ENCODE results near the gene TBXA2R.
"Not testable (repeated sequence)": the region's sequence is repeated elsewhere in the genome, so short reads cannot be mapped to it uniquely, and the experiment has no call there.

The TBXA2R gene

GRCh38 chr19:3605770-3606169 is 905 bp downstream of the TBXA2R start:
- no peak for DNase-seq (ENCODE audit: low read depth in 3 of 3)

- DNase-seq (ENCODE audit: low read depth in 3 of 3), result no peak
Measured at GRCh38 chr19:3605361-3605760, 1.3 kb downstream of the TBXA2R start.

- no peak for DNase-seq (ENCODE audit: low read depth in 3 of 3)
Measured at GRCh38 chr19:3604987-3605343, 1.7 kb downstream of the TBXA2R start.

GRCh38 chr19:3604227-3604986 is 2.3 kb downstream of the TBXA2R start:
- no peak for DNase-seq (ENCODE audit: low read depth in 3 of 3)

- DNase-seq (ENCODE audit: low read depth in 3 of 3), result no peak
Measured at GRCh38 chr19:3603121-3603811, 3.4 kb downstream of the TBXA2R start.

GRCh38 chr19:3601021-3601420 is 5.7 kb downstream of the TBXA2R start:
- DNase-seq (ENCODE audit: low read depth in 3 of 3), result no peak

- no peak for DNase-seq (ENCODE audit: low read depth in 3 of 3)
Measured at GRCh38 chr19:3599776-3600187, 6.9 kb downstream of the TBXA2R start.

GRCh38 chr19:3595521-3596061 is 11.1 kb downstream of the TBXA2R start:
- no peak for DNase-seq (ENCODE audit: low read depth in 3 of 3)

- no peak for DNase-seq (ENCODE audit: low read depth in 3 of 3)
Measured at GRCh38 chr19:3593156-3593555, 13.5 kb downstream of the TBXA2R start.

GRCh38 chr19:3591876-3592613 is 14.6 kb downstream of the TBXA2R start:
- DNase-seq (ENCODE audit: low read depth in 3 of 3), result no peak

- DNase-seq (ENCODE audit: low read depth in 3 of 3), result no peak
Measured at GRCh38 chr19:3590991-3591659, 15.6 kb downstream of the TBXA2R start.

GRCh38 chr19:3589949-3590348 is 16.7 kb downstream of the TBXA2R start:
- DNase-seq (ENCODE audit: low read depth in 3 of 3), result no peak

- DNase-seq (ENCODE audit: low read depth in 3 of 3), result no peak
Measured at GRCh38 chr19:3589439-3589838, 17.2 kb downstream of the TBXA2R start.

- DNase-seq (ENCODE audit: low read depth in 3 of 3), result no peak
Measured at GRCh38 chr19:3586707-3587346, 19.8 kb downstream of the TBXA2R start.

GRCh38 chr19:3586127-3586626 is 20.5 kb downstream of the TBXA2R start:
- DNase-seq (ENCODE audit: low read depth in 3 of 3), result no peak

- DNase-seq (ENCODE audit: low read depth in 3 of 3), result no peak
Measured at GRCh38 chr19:3585301-3586126, 21.2 kb downstream of the TBXA2R start, which contains the start of gene GIPC3. Gene GIPC3, plus strand, starts transcription at chr19:3585478. Its CDS starts 120 bp downstream, at chr19:3585598.

GRCh38 chr19:3584036-3584802 is 22.5 kb downstream of the TBXA2R start:
- not testable (repeated sequence) for DNase-seq (ENCODE audit: low read depth in 3 of 3)

GRCh38 chr19:3581792-3582191 is 24.9 kb downstream of the TBXA2R start:
- not testable (repeated sequence) for DNase-seq (ENCODE audit: low read depth in 3 of 3)
